Activated T-cell treated with anti-CD3 and anti-CD28 coated beads, Interleukin-2, amount 50 U/mL, for 4 hours (primary cell): ENCODE data around the gene DUS1L. TPM values are rescaled to one million over a fixed set of nuclear protein-coding genes. Genes with fewer than 3 reads are reported as not detected.
A peak's percentile ranks its signal among the peaks of the same experiment; 100 is the strongest.

Experiments used
- ATAC-seq, 2 donors: fragments of 200-7000 bp; cut with Tn5 transposase; one replicate each; pipeline ENCODE4 v1.10.0; 2021
- DNase-seq: peaks from one replicate; pipeline ENCODE4 v3.0.0-alpha.2; 2020
- H3K27me3 Mint-ChIP-seq: one replicate; pipeline ENCODE4 v1.8.0; 2021; ENCODE audit warnings: low read depth, mixed read lengths
- H3K36me3 Mint-ChIP-seq: one replicate; pipeline ENCODE4 v1.8.0; 2022; ENCODE audit warnings: mixed read lengths; ENCODE audit not compliant: insufficient read depth
- H3K4me1 Mint-ChIP-seq: one replicate; pipeline ENCODE4 v1.8.0; 2021; ENCODE audit warnings: low read depth, mixed read lengths
- H3K4me3 Mint-ChIP-seq: one replicate; pipeline ENCODE4 v1.8.0; 2021; ENCODE audit warnings: mild to moderate bottlenecking, moderate library complexity, mixed read lengths
- H3K9me3 Mint-ChIP-seq: one replicate; pipeline ENCODE4 v1.8.0; 2021; ENCODE audit warnings: mixed read lengths
- total RNA-seq, 3 donors: library from RNA; stranded (reverse); gene quantifications; one replicate each; pipeline ENCODE4 v1.2.1, GENCODE V29; 2021

The DUS1L gene
- total RNA-seq, result 100 to 1,000 TPM; 323 to 369 (median 326) TPM

DNA sequence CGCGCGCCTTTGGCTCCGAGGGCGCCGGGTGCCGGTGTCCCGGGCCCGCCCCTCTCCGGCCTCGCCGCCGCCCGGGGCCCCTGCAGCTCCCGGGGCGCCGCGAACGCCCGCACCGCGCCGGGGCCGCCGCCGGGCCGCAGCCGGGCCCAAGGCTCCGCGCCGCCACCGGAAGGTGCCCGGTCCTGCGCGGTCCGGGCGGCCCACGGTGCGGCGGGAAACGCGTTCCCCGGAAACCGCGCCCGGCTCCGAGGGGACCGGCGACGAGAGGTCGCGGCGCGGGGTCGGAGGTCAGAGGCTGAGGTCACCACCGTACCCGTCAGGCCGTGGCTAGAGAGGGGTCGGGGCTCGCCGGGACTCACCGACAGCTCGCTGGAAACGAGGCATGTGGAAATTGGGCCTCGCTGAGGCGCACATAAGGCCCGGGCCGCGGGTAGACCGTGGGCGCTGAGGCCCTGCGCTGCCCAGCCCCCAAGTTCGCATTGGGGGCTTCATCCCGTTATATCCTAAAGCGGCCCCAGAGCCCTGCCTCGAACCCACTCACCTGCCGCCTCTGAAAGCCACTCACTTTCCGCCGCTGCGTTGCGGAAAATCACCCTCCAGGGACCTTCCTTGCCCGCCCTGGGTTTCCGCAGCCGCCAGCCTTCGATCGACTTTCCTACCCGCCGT is at the start of gene DUS1L:
Gene DUS1L (minus strand): TSS at position 167 of the 666 bp plus-strand sequence. CDS start 745 bp downstream, outside the sequence.
- Mint-ChIP-seq H3K9me3 (no peaks in the 10 kb centered on the region), H3K4me1 (peaks cover 13% of the 10 kb centered on the region), H3K4me3 (peak within 1 kb of the TSS; percentile 85), H3K36me3 (no peaks in the 10 kb centered on the region), H3K27me3 (no peaks in the 10 kb centered on the region)
- ATAC-seq (peak; percentile 85 to 88), DNase-seq (peak; percentile 70)

GRCh38 chr17:82114872-82115271 is 49.3 kb upstream of the DUS1L start:
- DNase-seq (no peak), ATAC-seq (no peak)
- H3K27me3 Mint-ChIP-seq, result no peaks in the 10 kb centered on the region
- no peak overlapping the region for H3K4me3 Mint-ChIP-seq
- peaks cover 6% of the 10 kb centered on the region for H3K4me1 Mint-ChIP-seq
- no peaks in the 10 kb centered on the region for H3K9me3 Mint-ChIP-seq
- H3K36me3 Mint-ChIP-seq, result peaks cover 8% of the 10 kb centered on the region

GRCh38 chr17:82114447-82114846 is 48.8 kb upstream of the DUS1L start:
- ATAC-seq (no peak), DNase-seq (no peak)
- Mint-ChIP-seq H3K27me3 (no peaks in the 10 kb centered on the region), H3K9me3 (no peaks in the 10 kb centered on the region), H3K36me3 (peaks cover 8% of the 10 kb centered on the region), H3K4me1 (peaks cover 2% of the 10 kb centered on the region), H3K4me3 (no peak overlapping the region)

- peaks cover 8% of the 10 kb centered on the region for H3K36me3 Mint-ChIP-seq
- H3K4me3 Mint-ChIP-seq, result no peak overlapping the region
- no peaks in the 10 kb centered on the region for H3K27me3 Mint-ChIP-seq
- no peaks in the 10 kb centered on the region for H3K9me3 Mint-ChIP-seq
- DNase-seq (no peak), ATAC-seq (no peak)
- peaks cover under 1% of the 10 kb centered on the region for H3K4me1 Mint-ChIP-seq
Measured at GRCh38 chr17:82113941-82114340, 48.3 kb upstream of the DUS1L start.

DNA sequence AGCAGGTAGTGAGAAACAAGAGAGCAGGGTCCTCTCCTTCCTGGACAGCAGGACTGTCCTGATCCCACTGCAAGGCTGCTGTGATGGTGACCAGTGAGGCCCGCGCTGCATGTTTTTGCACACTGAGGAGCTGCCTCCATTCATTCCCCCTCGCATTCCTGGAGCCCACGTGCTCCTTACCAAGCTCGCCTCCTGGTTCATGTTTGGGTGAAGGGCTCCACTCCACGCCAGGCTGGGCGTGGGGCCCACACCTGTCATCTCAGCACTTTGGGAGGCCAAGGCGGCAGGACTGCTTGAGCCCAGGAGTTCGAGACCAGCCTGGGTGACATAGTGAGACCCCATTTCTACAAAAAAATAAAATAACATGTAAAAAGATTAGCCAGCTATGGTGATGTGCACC is 47.8 kb upstream of the DUS1L start:
- no peaks in the 10 kb centered on the region for H3K27me3 Mint-ChIP-seq
- no peak for ATAC-seq
- H3K4me3 Mint-ChIP-seq, result no peak overlapping the region
- H3K9me3 Mint-ChIP-seq, result no peaks in the 10 kb centered on the region
- peaks cover 6% of the 10 kb centered on the region for H3K36me3 Mint-ChIP-seq
- H3K4me1 Mint-ChIP-seq, result peaks cover 3% of the 10 kb centered on the region
- no peak for DNase-seq

GRCh38 chr17:82112914-82113311 is 47.3 kb upstream of the DUS1L start:
- H3K4me1 Mint-ChIP-seq, result peaks cover 5% of the 10 kb centered on the region
- H3K9me3 Mint-ChIP-seq, result no peaks in the 10 kb centered on the region
- no peaks in the 10 kb centered on the region for H3K27me3 Mint-ChIP-seq
- DNase-seq (no peak), ATAC-seq (no peak)
- peaks cover 5% of the 10 kb centered on the region for H3K36me3 Mint-ChIP-seq
- no peak overlapping the region for H3K4me3 Mint-ChIP-seq

GRCh38 chr17:82112181-82112913 is 46.7 kb upstream of the DUS1L start:
- ATAC-seq (no peak), DNase-seq (no peak)
- H3K9me3 Mint-ChIP-seq, result no peaks in the 10 kb centered on the region
- peaks cover 4% of the 10 kb centered on the region for H3K36me3 Mint-ChIP-seq
- peaks cover 5% of the 10 kb centered on the region for H3K4me1 Mint-ChIP-seq
- no peaks in the 10 kb centered on the region for H3K27me3 Mint-ChIP-seq
- no peak overlapping the region for H3K4me3 Mint-ChIP-seq

DNA sequence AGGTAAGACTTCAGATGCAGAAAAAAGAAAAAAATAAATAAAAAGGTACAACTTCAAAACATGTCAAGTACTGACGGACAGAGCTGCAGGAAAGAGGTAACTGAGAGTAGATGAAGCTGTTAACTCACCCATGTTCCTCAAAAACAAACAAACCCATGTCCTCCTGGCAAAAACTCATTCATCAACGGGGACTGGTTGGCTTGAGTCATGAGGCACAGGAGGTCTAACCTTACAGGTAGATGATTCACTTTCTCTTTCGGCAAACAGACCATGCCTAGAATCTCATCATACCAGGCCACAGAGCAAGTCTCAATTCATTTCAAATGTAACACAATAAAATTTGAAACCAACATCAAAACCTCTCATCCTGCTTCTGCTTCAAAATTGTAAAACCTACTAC is 44.7 kb upstream of the DUS1L start:
- Mint-ChIP-seq H3K36me3 (peaks cover 4% of the 10 kb centered on the region), H3K9me3 (no peaks in the 10 kb centered on the region), H3K4me1 (peaks cover 22% of the 10 kb centered on the region), H3K27me3 (no peaks in the 10 kb centered on the region), H3K4me3 (no peak overlapping the region)
- DNase-seq, result no peak
- ATAC-seq, result peak; percentile 61 to 66

GRCh38 chr17:82108961-82109475 is 43.4 kb upstream of the DUS1L start:
- Mint-ChIP-seq H3K36me3 (peaks cover 4% of the 10 kb centered on the region), H3K4me1 (peaks cover 26% of the 10 kb centered on the region), H3K9me3 (no peaks in the 10 kb centered on the region), H3K27me3 (no peaks in the 10 kb centered on the region), H3K4me3 (no peak overlapping the region)
- DNase-seq (no peak), ATAC-seq (no peak)

GRCh38 chr17:82108496-82108945 is 42.9 kb upstream of the DUS1L start:
- ATAC-seq, result no peak
- DNase-seq, result no peak
- H3K9me3 Mint-ChIP-seq, result no peaks in the 10 kb centered on the region
- H3K4me1 Mint-ChIP-seq, result peaks cover 26% of the 10 kb centered on the region
- H3K36me3 Mint-ChIP-seq, result peaks cover 3% of the 10 kb centered on the region
- no peak overlapping the region for H3K4me3 Mint-ChIP-seq
- H3K27me3 Mint-ChIP-seq, result no peaks in the 10 kb centered on the region

DNA sequence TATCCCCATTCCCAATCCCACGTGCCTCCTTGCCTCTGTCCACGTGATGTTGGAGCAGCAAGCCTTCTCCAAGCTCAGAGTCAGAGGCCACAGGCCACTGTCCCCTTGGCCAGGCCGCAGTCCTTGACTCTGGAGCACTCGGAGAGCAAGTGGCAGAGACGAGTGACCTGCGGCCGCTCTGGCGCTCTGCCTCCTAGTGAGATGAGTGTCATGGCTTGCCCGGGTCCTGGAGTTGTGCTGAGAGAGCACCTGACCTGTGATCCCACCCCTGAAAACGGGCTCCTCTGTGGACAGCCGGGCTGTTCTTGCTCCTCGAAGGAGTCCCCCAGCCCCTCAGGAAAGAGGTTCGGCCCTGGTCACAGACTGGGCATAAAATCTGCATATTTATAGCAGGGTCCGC is 42.4 kb upstream of the DUS1L start:
- H3K4me3 Mint-ChIP-seq, result no peak overlapping the region
- H3K4me1 Mint-ChIP-seq, result peaks cover 26% of the 10 kb centered on the region
- peaks cover 2% of the 10 kb centered on the region for H3K36me3 Mint-ChIP-seq
- no peak for ATAC-seq
- H3K9me3 Mint-ChIP-seq, result no peaks in the 10 kb centered on the region
- H3K27me3 Mint-ChIP-seq, result no peaks in the 10 kb centered on the region
- no peak for DNase-seq

- no peaks in the 10 kb centered on the region for H3K27me3 Mint-ChIP-seq
- H3K36me3 Mint-ChIP-seq, result peaks cover 2% of the 10 kb centered on the region
- no peak for ATAC-seq
- H3K9me3 Mint-ChIP-seq, result no peaks in the 10 kb centered on the region
- DNase-seq, result no peak
- no peak overlapping the region for H3K4me3 Mint-ChIP-seq
- H3K4me1 Mint-ChIP-seq, result peaks cover 26% of the 10 kb centered on the region
Measured at GRCh38 chr17:82107341-82107860, 41.8 kb upstream of the DUS1L start.

DNA sequence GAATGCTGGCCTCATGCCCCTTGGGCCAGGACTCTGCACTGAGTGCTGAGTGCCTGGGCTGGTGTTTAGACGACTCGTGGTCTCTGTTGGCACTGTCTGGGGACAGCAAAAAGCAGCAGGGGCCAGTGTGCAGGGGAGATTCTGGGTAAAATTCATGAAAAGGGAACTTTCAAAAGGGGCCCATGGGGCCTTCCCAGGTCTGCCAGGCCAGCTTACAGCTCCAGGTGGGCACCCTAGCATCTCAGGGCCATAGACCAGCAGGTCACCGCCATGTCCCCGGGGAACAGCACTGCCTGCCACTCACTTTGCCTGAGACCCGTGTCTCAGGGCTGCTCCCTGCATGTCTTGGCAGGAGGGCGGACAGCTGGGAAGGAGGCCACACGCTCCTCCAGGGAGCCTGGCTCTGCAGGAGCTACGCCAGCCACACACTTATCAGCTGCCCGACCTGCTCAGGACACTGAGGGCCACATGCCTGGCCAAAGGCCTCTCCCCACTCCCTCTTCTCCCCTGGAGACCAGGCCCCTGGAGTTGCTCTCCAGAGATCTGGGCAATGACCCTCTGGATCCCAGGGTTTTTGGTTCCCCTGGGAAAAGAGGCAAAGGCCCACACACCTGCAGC is 41.2 kb upstream of the DUS1L start:
- DNase-seq (no peak), ATAC-seq (no peak)
- H3K36me3 Mint-ChIP-seq, result no peaks in the 10 kb centered on the region
- peak overlapping the region; percentile 86 for H3K4me3 Mint-ChIP-seq
- H3K27me3 Mint-ChIP-seq, result no peaks in the 10 kb centered on the region
- peaks cover 26% of the 10 kb centered on the region for H3K4me1 Mint-ChIP-seq
- no peaks in the 10 kb centered on the region for H3K9me3 Mint-ChIP-seq

DNA sequence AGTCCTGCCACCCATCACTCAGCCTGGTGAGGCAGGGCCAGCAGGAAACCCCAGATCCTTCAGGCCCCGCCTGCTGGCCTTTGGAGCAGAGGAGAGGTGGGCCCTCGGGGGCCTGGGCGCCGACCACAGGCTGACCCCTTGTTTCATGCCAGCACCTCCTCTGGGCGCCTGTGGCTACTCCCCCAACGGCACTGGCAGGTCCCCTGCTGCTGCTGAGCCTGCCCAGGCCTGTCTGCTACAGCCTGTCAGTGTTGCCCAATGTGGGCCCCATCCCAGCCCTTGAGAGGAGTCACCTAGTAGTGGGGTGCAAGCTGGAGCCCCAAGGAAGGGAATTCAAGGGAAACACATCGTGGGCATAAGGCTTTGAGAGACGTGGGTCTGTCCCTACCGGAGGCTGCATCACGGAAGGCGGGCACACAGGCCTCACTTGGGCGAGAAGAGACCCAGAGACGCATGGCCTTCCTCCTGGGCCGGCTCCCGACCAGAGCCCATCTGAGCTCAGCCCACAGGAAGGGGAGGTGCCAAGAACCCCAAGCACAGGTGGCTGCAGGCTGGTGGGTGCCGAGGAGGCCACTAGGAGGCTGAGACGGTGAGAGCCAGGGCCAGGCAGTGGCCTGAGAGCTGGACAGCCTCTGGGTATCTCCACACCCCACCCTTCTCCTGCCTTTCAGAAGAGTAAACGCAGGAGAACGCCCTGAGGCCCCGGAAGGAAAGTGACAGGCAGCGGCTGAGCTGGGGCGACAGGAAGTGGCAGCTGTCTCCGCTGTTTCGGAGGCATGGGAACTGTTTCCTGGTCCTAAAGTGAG is 40.5 kb upstream of the DUS1L start:
- DNase-seq (peak; percentile 46), ATAC-seq (peak; percentile 88)
- Mint-ChIP-seq H3K36me3 (no peaks in the 10 kb centered on the region), H3K4me1 (peaks cover 26% of the 10 kb centered on the region), H3K4me3 (peak overlapping the region; percentile 86), H3K9me3 (no peaks in the 10 kb centered on the region), H3K27me3 (no peaks in the 10 kb centered on the region)
